Stimulated activated CD4-positive, alpha-beta T cell treated with anti-CD3 and anti-CD28 coated beads, Interleukin-12 subunit alpha, Interleukin-12 subunit beta, amount 100 ng/mL, for 4 hours (primary cell): ENCODE measurements around the gene PPARG.

ENCODE experiments used
- DNase-seq: peaks from one replicate; pipeline ENCODE4 v3.0.0-alpha.2; 2020

Gene PPARG

DNA sequence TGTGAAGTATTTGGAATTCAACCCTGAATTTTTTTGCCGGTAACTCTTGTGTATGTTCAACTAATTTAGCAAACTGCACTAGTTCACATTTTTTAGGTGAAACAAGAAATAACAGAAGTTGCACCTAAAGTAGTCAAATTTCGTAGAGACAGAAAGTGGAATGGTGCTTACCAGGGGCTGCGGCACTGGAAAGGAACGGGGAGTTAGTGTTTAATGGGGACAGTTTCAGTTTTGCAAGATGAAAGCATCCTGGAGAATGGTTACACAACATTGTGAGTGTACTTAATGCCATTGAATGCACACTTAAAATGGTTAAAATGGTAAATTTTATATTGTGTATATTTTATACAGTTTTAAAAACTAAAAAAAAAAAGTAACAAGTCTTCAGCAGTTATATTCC lies 27.4 kb downstream of the PPARG start:
- no peak for DNase-seq

DNA sequence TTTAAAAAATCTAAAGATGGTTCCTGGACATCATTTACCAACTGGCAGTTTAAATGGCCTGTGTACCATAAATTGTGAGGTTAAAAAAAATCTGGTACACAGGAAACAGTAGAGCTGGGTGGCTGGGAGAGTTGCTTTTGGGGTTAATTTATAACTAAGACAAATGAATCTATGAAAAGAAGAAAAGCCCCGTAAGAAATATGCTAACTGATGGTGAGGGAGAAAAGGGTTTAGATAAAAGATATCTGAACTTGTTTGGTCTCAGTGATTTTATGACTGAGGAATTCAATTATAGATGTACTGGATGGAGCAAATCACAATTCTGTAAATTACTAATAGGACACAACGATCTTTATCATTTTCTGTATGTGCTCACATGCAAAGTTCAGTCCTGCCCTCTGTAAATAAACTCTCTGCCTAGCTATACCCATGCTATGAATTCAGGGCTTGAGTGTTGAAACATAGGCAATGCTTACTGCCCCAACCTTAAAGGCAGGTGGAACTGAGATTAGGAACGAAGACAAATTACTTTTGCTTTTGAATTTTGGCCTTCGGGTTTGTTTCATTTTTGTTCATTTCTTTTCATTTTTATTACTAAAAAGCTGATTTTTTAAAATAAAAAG lies 28.0 kb downstream of the PPARG start:
- no peak for DNase-seq

DNA sequence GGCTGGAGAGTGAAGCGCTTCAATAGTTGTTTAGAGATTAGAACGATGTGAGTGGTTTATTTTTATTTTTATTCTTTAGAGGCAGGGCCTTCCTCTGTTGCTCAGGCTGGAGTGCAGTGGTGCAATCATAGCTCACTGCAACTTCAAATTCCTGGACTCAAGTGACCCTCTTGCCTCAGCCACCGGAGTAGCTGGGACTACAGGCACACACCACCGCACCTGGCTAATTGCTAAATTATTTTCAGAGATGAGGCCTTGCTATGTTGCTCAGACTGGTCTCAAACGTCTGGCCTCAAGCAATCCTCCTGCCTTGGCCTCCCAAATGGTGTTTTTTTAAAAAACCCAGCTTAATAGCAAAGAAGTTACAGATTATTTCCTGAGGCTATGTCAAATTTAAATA lies 29.0 kb downstream of the PPARG start:
- DNase-seq, result no peak

DNA sequence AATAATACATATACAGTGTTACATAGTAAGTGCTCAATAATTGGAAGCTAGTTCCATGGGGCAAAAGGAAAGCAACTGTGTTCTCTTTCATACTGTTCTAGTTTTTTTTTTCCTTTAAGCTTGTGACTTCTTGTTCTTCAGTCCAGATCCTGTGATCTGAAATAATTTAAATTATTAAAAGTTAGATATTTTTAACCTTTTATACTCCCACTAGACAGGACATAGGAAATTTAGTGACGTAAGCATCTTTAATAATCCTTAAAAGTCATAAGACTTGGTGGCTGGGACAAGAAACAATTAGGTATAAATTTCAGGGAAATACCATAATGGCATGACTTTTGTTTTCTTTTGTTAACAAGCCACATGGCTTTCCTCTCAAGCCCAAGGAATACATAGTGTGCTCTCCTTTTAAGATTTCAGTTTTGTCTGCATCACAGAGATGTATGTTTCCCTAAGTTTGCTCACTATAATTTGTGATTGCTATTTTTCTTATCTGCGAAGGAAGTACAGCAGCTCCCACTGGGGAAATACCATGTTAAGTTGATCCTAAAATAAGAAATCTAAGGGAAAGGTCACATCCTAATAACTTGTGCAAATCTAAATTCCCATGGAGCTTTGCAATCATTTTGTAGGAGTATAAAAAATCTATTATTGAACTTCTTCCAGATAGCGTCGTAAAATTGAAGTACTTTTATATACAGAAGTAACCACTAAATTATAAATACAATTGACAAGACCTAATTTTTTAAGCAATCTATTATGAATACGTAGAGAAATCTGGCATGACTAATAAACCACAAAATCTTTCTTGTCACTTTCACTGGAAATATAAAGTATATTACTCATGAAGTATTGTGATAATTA lies 30.1 kb downstream of the PPARG start:
- no peak for DNase-seq

DNA sequence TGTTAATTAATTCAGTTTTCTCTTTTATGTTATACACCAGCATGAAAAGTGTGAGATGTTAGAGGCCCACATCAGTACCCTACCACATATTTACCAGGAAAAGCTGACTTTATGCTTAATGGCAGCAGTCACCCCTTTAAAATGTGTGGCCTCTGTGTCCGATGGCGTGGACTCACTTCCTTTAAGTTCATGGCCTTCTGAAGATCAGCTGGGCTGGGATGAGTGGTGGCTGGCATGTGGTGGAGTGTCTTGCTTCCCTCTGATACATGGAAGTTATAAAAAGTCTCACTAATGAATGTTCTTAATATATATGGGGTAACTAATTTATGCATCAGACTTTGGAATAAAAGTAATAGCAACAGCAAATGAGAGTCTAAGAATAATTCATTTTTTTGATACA lies 32.1 kb downstream of the PPARG start:
- DNase-seq, result no peak

DNA sequence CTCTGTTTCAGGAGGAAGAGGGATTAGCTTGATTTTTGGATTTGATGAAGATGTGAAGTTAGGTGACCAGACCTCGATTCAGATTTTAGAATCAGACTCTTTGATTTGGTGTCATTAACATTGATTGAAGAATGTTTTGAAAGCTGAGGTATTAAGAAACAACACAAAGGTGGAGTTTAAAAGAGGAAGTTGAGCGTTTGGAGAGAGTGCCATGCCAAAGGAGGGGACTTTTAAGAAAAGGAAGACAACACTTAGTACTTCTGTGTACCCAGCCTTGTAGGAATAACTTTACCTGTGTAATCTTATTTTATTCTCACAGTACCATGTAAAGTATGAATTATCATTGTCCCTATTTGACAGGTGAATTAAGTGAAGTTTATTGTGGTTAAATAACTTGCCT lies 34.4 kb downstream of the PPARG start:
- no peak for DNase-seq

DNA sequence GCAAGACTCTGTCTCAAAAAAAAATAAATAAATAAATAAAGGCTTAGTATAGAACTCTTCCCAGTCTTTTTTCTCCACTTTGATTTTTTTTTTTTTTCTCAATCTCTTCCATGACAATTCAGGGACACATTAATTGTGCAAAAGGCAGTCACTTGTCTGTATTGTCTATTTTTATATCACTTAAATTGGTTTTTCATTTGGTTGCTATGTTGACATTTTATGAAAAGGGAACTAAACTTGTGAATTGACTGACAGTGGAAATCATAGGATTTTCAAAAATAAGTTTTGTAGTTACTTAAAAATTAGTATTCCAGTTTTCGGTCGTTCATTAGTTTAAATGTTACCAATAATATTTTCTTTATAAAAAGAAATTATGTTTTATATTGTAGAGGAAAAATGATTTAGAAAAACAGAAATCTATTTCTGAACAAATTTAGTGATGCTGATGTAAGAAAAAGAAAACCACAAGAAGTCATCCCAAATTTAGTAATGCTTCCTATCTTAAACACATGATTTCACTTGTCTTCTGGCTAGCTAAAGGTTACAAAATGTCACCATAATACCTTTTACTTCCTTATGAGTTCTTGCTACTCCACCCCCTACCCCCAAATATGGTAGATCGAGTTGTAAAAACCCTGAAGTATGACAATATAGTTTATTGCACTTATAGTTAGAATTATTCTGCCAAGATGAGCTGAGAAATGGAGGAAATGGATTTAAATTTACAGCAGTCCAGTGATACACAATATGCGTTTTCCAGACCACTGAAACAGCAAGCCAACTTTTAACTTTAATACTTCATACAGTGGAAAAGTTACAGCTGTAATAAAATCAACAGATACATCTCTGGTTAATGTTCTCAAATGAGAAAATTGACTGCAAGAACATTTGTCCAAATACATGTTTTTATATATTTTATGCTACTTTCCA lies 37.0 kb downstream of the PPARG start:
- no peak for DNase-seq

DNA sequence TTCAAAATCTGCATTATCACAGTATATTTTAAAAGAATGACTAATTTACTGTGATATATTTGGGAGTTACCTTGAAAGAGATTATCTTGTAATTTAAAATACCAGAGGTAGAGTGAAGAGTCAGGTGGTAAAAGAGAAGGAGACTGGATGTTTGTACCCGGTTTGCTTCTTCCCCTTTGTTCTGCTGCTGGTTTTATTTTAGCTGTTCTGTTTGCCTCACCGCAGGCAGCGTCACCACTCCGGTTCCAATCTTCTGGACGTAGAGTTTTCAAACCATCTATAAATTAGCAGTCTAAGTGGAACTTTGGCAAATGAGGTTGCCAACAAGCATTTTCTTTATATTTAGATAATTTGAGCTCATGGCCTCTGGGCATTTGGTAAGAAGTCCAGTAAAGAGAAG lies 38.2 kb downstream of the PPARG start:
- DNase-seq, result no peak

DNA sequence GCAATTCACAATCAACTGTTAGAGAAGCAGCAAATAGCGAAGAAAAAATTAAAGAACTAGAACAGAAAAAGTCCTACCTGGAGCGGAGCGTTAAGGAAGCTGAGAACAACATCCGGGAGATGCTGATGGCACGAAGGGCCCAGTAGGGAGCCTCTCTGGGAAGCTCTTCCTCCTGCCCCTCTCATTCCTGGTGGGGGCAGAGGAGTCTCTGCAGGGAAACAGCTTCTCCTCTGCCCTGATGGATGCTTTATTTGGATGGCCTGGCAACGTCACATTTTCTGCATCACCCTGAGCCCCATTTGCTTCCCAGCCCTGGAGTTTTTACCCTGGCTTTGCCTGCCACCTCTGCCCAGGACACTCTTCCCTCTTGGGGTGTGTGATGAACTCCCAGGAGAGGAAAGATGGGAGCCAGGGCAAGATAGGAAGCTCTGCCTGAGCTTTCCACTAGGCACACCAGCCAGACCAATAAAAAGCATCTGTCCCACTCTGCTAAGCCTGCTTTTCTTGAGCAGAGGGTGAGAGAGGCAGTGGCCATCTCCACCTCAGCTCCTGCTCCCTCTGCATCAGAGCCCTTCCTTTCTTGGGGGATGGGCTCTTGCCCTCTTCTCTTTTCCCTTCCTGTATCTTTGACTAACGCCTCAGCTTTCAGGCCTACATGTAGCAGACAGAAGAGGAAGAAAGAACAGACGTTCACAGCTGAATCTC lies 39.4 kb downstream of the PPARG start:
- DNase-seq, result no peak

DNA sequence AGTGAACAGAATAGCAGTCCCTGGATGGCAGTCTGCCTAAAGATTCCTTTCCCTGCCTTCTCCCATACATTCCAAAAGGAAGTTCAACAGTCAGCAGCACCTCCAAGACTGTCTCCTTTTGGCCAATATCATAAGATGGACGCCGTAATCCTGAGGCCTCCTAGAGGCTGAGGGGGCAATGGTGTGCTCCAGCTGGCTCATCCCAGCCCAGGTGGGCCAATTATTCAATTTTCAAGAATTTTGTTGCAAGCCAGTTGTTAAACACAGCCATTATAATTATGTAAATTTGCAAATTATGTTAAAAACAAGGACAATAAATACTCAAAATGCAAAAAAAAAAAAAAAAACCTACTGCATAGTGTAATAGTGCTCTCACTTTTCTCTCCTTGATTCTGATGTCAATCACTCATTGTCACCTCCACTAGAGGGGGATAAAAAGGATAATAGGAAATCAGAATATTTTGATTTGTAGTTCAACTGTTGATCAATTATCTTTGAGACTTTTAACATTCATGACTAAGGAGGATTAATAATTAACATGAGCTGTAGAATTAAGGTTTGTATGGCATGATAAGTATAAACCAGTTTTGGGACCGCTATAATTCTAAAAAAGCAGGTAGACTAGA lies 40.1 kb downstream of the PPARG start:
- no peak for DNase-seq

DNA sequence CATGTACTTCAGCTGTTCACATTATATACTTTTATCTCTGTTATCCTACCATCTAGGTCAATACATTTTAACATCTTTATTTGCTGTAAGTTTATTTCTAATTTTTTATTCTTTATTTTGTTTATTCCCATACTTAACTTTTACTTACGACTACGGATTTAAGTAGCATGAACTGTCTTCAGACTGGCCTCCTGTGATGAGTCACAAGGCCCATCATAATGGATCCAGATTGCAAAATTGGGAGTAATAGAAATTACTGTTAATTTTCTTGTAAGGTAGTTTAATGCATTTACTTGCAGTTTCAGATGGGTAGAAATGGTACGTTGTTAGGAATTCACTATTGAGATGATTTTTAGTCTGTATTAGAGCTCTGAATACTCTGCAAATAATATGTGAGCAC lies 45.9 kb downstream of the PPARG start:
- DNase-seq, result no peak

DNA sequence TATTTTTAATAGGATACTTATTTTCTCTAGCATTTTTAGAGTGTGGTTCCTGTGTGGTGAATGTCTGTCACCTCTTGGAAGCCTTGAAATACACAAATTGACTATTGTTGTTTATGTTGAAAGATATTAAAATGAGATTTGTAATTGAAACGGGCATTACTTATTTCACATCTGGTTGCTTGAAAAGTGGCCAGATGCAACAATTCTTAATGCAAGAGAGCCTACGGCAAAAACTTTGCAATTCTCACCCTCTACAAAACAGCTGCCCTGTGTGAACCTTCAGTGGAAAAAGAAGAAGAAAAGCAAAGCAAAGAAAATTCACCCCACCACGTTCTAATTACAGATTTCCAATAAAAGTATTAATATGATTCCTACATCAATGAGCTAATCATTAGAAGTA lies 46.6 kb downstream of the PPARG start:
- no peak for DNase-seq

DNA sequence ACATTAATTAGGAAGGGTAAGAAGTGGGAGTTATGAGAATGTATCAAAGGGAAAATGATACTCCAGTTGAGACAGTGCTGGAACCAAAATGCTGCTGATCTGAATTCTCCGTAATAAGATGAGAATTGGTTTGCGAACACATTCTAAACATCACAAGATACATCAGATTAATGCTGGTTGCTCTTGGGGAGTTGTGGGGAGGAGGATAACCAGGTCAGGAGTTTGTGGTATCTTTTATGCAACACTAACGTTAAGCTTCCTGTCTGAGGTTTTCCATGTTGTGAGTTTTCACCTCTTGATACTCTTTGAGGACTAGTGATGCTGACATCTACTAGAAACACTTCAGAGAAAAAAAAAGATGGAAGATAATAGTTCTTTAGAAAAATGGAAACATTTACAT lies 47.2 kb downstream of the PPARG start:
- DNase-seq, result no peak

DNA sequence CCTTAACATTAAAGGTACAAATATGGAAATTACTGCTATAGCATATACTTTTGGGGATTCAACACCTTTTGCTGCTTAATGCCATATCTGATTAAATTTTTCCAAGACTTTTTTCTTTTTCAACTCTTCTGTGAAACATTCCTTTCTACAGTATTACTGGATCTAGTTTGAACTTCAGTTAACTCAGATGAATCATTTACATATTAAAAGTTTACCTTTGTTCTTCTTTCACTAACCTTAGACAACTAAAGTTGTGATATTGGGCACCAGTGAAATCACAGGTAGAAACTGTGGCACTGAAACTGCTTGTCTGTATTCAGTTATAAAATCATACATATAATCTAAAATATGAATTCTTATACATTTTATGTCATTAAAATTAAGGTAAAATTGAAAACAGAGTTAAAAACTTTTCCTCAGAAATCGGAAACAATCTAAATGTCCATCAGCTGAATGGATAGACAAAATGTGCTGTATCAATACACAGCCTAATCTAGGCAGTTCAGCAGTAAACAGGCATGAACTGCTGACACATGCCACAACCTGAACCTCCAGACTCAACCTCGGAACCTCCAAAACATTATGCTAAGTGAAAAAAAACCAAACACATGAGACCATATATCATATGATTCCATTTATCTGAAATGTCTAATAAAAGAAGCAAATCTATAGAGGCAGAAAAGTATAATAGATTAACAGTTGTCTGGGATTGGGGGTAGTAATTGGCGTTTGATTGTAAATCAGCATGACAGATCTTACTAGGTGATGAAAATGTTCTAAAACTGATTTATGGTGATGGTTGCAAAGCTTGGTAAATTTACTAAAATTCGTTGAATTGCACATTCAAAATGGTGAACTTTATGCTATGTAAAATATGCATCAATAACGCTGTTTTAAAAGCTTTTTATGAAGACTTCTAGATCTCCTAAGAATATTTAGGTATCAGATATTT lies 50.0 kb downstream of the PPARG start:
- DNase-seq, result no peak

DNA sequence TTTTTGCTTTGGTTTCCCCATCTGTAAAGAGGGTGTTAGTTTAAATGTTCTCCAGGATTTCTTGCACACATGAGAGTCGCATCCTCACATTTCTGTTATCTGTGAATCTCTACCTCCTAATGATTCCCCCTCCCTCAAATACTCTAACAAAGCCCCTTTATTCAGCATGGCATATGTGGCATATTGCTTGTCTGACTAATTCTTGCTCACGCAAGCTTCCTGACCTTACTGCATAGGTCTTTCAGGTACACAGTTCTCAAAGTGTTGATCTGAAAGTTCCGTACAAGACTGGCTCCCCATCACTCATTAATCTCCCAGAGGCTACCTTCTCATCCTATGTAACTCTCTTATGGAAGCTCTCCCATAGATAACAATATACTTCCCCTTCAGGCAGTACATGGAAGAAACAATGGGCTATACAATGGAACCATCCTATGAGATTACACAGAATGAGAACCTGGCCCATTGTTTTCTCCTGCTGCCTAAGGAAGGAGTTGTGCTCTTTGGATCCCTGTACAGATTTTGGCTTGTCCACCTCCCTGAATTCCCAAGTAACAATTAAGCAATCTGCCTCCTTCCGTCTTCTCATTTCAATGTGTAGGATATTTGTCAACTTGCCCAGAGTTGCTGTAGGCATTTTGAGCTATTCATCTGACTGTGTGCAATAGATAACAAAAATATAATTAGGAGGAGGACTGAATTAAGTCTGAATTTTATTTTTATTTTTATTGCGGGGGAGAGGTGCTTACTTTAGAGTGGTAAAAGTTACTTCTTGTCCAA lies 51.0 kb downstream of the PPARG start:
- DNase-seq, result no peak

DNA sequence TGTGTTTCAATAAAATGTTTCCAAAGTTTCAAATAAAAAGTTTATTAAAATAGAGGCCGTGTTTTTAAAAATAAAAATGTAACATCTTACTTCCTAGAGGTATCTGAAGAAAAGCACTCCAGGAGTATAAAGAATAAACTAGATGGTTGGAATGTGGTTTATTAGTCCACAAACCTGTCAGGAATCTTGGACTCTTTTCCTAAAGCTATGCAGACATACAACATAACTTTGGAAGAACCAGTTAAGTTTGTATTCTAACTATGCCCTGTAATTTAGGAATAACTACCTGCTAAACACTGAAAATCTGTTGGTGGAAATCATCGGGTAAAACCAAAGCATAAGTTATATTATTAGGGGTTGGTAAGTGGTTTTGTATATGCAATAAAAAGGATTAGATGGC lies 51.6 kb downstream of the PPARG start:
- no peak for DNase-seq

DNA sequence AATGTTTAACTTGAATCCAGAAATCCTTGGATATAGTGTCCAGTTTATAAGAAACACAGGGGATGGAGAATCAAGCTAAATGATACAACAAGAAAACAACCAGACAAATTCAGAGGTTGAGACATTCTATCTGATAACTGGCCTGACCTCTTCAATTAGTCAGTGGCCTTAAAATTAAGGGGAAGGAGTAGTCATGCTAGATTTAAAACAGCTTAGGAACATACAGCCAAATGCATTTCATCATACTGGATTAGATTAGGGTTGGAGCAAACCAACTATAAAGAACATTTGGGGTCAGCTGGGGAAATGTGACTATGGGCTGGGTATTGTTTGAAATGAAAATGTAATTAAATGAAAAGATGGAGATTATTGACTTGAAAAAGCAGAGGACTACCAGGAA lies 53.3 kb downstream of the PPARG start:
- DNase-seq, result no peak

DNA sequence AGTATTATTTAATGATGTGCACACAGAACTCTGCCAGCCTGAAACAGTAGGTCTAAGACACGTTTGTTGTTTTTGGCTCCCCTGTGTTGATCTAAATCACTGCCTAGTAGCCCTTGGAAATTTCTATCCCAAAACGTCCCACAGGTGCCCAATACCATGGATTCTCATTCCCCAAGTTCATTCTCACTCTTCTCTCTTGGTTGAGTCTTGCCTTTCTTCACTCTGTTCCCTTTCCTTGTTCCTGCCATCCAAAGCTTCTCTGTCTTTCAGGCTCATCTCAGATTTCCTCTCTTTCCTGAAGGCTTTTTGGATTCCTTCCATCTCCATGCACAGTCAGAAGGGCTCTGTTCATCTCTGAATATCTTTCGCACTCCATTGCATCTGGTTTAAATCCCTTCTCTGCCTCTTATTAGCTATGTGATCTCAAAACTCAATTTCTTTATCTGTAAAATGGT lies 54.2 kb downstream of the PPARG start:
- no peak for DNase-seq

DNA sequence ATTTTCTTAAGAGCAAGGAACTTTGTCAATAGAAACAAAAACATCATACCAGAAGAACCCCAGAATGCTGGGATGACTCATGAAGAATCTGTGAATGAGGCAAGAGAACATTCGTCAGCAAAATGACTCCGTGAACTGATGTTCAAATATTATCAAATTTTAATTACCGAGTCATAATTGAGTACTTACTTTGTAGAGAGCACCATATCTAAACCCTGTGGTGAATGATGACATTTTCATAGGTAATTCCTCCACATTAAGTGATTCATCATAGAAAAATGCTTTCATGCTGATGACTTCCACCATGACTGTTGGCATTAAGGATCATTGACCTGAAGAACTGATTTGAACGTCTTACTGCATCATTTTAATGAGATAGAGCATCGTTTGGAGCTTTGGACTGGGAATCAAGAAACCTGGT lies 56.3 kb downstream of the PPARG start:
- DNase-seq, result no peak
